ENCODE data around the gene FITM1. TPM values are rescaled to one million over a fixed set of nuclear protein-coding genes. Genes with fewer than 3 reads are reported as not detected.

Gene FITM1
- total and polyA plus RNA-seq, 11 donors: 43.3 to 276 (median 107) TPM

GRCh38 chr14:24135584-24135833 lies 5.0 kb downstream of the FITM1 start:
- Histone ChIP-seq H3K4me3 (peak overlapping the region; percentile 64 to 100 (median 94)), H3K4me1 (peaks cover 3 to 75% (median 50%) of the 10 kb centered on the region in 12 donors), H3K9me3 (no peaks in the 10 kb centered on the region), H3K27ac (peak overlapping the region in 11 of 12 donors; percentile 76 to 99 (median 95)), H3K36me3 (peaks cover 0 to 31% (median 27%) of the 10 kb centered on the region in 9 donors), H3K27me3 (no peaks in the 10 kb centered on the region)
- ATAC-seq (no peak), DNase-seq (no peak)
- 3 to 6% (median 5%) methylated on average over 9 of the region's 9 CpGs for WGBS, 4 donors
- TF ChIP-seq POLR2A (IDR thresholded peaks at IDR 0.05) (no peak), CTCF (IDR thresholded peaks at IDR 0.05) (no peak)
- intact Hi-C loops (cut with DNase I): no loop called here

GRCh38 chr14:24135834-24136683 lies 5.6 kb downstream of the FITM1 start, which contains the start of gene PSME1:
TSS of gene PSME1 (plus strand) at chr14:24136194. CDS start at chr14:24136263, 69 bp downstream.
- no peaks in the 10 kb centered on the region for H3K27me3 ChIP-seq
- DNase-seq: peak; percentile 95 to 97 (median 96)
- ATAC-seq: peak; percentile 83 to 94 (median 92)
- peaks cover 0 to 31% (median 27%) of the 10 kb centered on the region in 9 donors for H3K36me3 ChIP-seq
- no peaks in the 10 kb centered on the region for H3K9me3 ChIP-seq
- peak in 1 of 2 donors; percentile 79 for TF ChIP-seq POLR2A (IDR thresholded peaks at IDR 0.05)
- peak in 3 of 12 donors; percentile 21 to 26 (median 22) for TF ChIP-seq CTCF (IDR thresholded peaks at IDR 0.05)
- intact Hi-C loops (cut with DNase I): no loop called here
- WGBS, 4 donors: 0 to 1% (median 0%) methylated on average over 1 to 75 of the region's 75 CpGs
- peak within 1 kb of the TSS; percentile 64 to 100 (median 94) for H3K4me3 ChIP-seq
- peak within 1 kb of the TSS; percentile 67 to 99 (median 94) for H3K27ac ChIP-seq
- peaks cover 3 to 75% (median 44%) of the 10 kb centered on the region in 12 donors for H3K4me1 ChIP-seq

- 37 to 44% (median 39%) methylated on average over 13 of the region's 13 CpGs for WGBS, 4 donors
- TF ChIP-seq CTCF (IDR thresholded peaks at IDR 0.05) (no peak), POLR2A (IDR thresholded peaks at IDR 0.05) (no peak)
- intact Hi-C loops (cut with DNase I): no loop called here
- Histone ChIP-seq H3K9me3 (no peaks in the 10 kb centered on the region), H3K27me3 (no peaks in the 10 kb centered on the region), H3K4me1 (peaks cover 3 to 68% (median 40%) of the 10 kb centered on the region in 12 donors), H3K4me3 (peak overlapping the region; percentile 64 to 100 (median 94)), H3K27ac (peak overlapping the region; percentile 67 to 99 (median 94)), H3K36me3 (peaks cover 0 to 31% (median 27%) of the 10 kb centered on the region in 9 donors)
- DNase-seq (no peak), ATAC-seq (no peak)
These were observed 6.4 kb downstream of the FITM1 start for GRCh38 chr14:24136684-24137528.

Data from heart left ventricle (tissue), 16 donors.